Kidney (tissue), 14 donors: ENCODE results near the gene CXCR5. TPM values are rescaled to one million over a fixed set of nuclear protein-coding genes. Genes with fewer than 3 reads are reported as not detected.

Experiments used
- DNase-seq, 5 donors: peaks; one replicate each; pipeline ENCODE4 v3.0.0-alpha.2; 2013 to 2020
- FAIRE-seq: peaks from 2 replicates; lab custom pipeline; 2012; peaks lifted over from hg19 to GRCh38; lab: Jason Lieb, UNC
- H3K27ac ChIP-seq, 2 donors: one replicate each; pipeline ENCODE4 v1.7.0; 2013; ENCODE audit warnings: low read depth in 2 of 2, low read length in 2 of 2, inconsistent platforms in 1 of 2
- H3K27me3 ChIP-seq: one replicate; pipeline ENCODE4 v1.7.1; 2013; ENCODE audit warnings: low read length, inconsistent platforms; ENCODE audit not compliant: control insufficient read depth, insufficient read depth
- H3K36me3 ChIP-seq, 3 donors: one replicate each; pipeline versions ENCODE4 v1.7.0 to v1.7.1; 2013; ENCODE audit warnings: low read length in 3 of 3, control low read depth in 1 of 3, inconsistent platforms in 1 of 3; ENCODE audit not compliant: insufficient read depth in 3 of 3, control insufficient read depth in 2 of 3
- H3K4me1 ChIP-seq, 3 donors: one replicate each; pipeline versions ENCODE4 v1.7.0 to v1.7.1; 2013; ENCODE audit warnings: low read length in 3 of 3, inconsistent platforms in 1 of 3, low read depth in 1 of 3; ENCODE audit not compliant: control insufficient read depth in 2 of 3, insufficient read depth in 2 of 3
- H3K4me3 ChIP-seq, 3 donors: one replicate each; pipeline versions ENCODE4 v1.7.0 to v1.8.1; 2013; ENCODE audit warnings: low read length in 3 of 3, control low read depth in 1 of 3, inconsistent platforms in 1 of 3
- H3K9ac ChIP-seq, 3 donors: one replicate each; pipeline versions ENCODE4 v1.7.0 to v1.7.1; 2013; ENCODE audit warnings: low read length in 3 of 3, control low read depth in 1 of 3, inconsistent platforms in 1 of 3
- H3K9me3 ChIP-seq, 3 donors: one replicate each; pipeline versions ENCODE4 v1.7.0 to v1.7.1; 2013; ENCODE audit warnings: low read length in 3 of 3, control low read depth in 1 of 3, inconsistent platforms in 1 of 3; ENCODE audit not compliant: control insufficient read depth in 2 of 3, insufficient read depth in 1 of 3
- CTCF ChIP-seq: IDR thresholded peaks from 3 replicates; pipeline ENCODE4 v1.5.1; 2012; ENCODE audit warnings: mild to moderate bottlenecking, moderate library complexity, borderline replicate concordance; ENCODE audit not compliant: insufficient read depth; ENCODE audit errors: extremely low read depth
- intact Hi-C: fragments of 100-400 bp; cut with DNase I; formaldehyde crosslinking; loops from one replicate; pipeline ENCODE4 v1.11.1; 2022
- polyA plus RNA-seq: library from polyadenylated mRNA; stranded (reverse); fragments of 350-450 nt; fragmentation: Illumina TruSeq; extraction: RNeasy Lipid Tissue Mini Kit (QIAGEN cat#74804); gene quantifications from one replicate; pipeline ENCODE4 v1.2.3, GENCODE V29; 2014; ENCODE audit warnings: low read depth, low replicate concordance; ENCODE audit not compliant: insufficient read depth
- total RNA-seq: library from RNA; stranded (reverse); fragmentation: NEBNext Ultra II Directional; extraction: Animal tissue kit (Norgen Biotek cat#: 25700); gene quantifications from one replicate; pipeline ENCODE4 v1.2.1, GENCODE V29; 2021
- donor health status: control.
- donor health status: control.
- donor health status: control.
- donor health status: control.
- donor health status: control.
- donor health status: DM: yes; HTN: yes; CAD: no.
- donor health status: Normal renal cell carcinoma (clear cell type).

The CXCR5 gene
- total and polyA plus RNA-seq, 2 donors from 2014 or later: 1.1 TPM; not detected in 1

- TF ChIP-seq CTCF: no peak
- no peak overlapping the region for H3K4me3 ChIP-seq
- no peaks in the 10 kb centered on the region for H3K27me3 ChIP-seq
- H3K36me3 ChIP-seq: peaks cover 0 to 21% (median 3%) of the 10 kb centered on the region in 3 donors
- no peak overlapping the region for H3K27ac ChIP-seq
- FAIRE-seq: no peak
- H3K9me3 ChIP-seq: no peaks in the 10 kb centered on the region
- intact Hi-C loops: no loop called here
- no peaks in the 10 kb centered on the region for H3K4me1 ChIP-seq
- peak in 1 of 5 donors; percentile 65 for DNase-seq
- H3K9ac ChIP-seq: no peak overlapping the region
Measured at GRCh38 chr11:118897721-118898310, 14.1 kb downstream of the CXCR5 start.

- FAIRE-seq: no peak
- peaks cover 0 to 24% (median 7%) of the 10 kb centered on the region in 3 donors for H3K36me3 ChIP-seq
- no peak overlapping the region for H3K9ac ChIP-seq
- DNase-seq: peak in 1 of 5 donors; percentile 75
- H3K9me3 ChIP-seq: no peaks in the 10 kb centered on the region
- H3K27me3 ChIP-seq: no peaks in the 10 kb centered on the region
- no peaks in the 10 kb centered on the region for H3K4me1 ChIP-seq
- TF ChIP-seq CTCF: no peak
- no peak overlapping the region for H3K4me3 ChIP-seq
- no peak overlapping the region for H3K27ac ChIP-seq
- intact Hi-C loops: no loop called here
Measured at GRCh38 chr11:118898400-118899295, 15.0 kb downstream of the CXCR5 start.

- H3K9me3 ChIP-seq: no peaks in the 10 kb centered on the region
- no peak for TF ChIP-seq CTCF
- no peaks in the 10 kb centered on the region for H3K4me1 ChIP-seq
- no peaks in the 10 kb centered on the region for H3K27me3 ChIP-seq
- H3K36me3 ChIP-seq: peaks cover 0 to 26% (median 9%) of the 10 kb centered on the region in 3 donors
- no peak overlapping the region for H3K9ac ChIP-seq
- no peak overlapping the region for H3K27ac ChIP-seq
- H3K4me3 ChIP-seq: no peak overlapping the region
- FAIRE-seq (no peak), DNase-seq (no peak)
- intact Hi-C loops: no loop called here
Measured at GRCh38 chr11:118899296-118899688, 15.6 kb downstream of the CXCR5 start.
